Astrocyte (in vitro differentiated cells and primary cell): ENCODE measurements around the gene TNRC6C.

Experiments
- CTCF ChIP-seq: IDR thresholded peaks from 2 replicates; pipeline ENCODE4 v1.5.1; 2011; ENCODE audit warnings: low read depth, mild to moderate bottlenecking, inconsistent platforms, low read length, moderate library complexity; ENCODE audit not compliant: insufficient read depth
- EZH2 ChIP-seq: IDR thresholded peaks from 2 replicates; pipeline ENCODE4 v1.6.1; 2012; ENCODE audit warnings: mild to moderate bottlenecking, low read length, inconsistent platforms; ENCODE audit not compliant: insufficient read depth

- TF ChIP-seq CTCF = no peak
- TF ChIP-seq EZH2 = no peak
Measured at GRCh38 chr17:77973953-77974352, 15.4 kb downstream of the TNRC6C start.
